K562 treated with DMSO at 1 percent for 4 hours (cell line): Measurements from ENCODE around the gene HOGA1. TPM values are rescaled to one million over a fixed set of nuclear protein-coding genes. Genes with fewer than 3 reads are reported as not detected.

ENCODE experiments used
- total RNA-seq: library from RNA; unstranded; fragments of 300-600 nt; gene quantifications from 2 replicates; pipeline ENCODE4 v1.2.3, GENCODE V29; 2022; ENCODE audit not compliant: insufficient read depth

The HOGA1 gene
- not detected in 2 replicates for total RNA-seq

GRCh38 chr10:97584060-97584797 is at the start of gene HOGA1:
Gene HOGA1 (plus strand): TSS chr10:97584389. CDS start chr10:97584704, 315 bp downstream.

GRCh38 chr10:97572214-97572989 is 11.8 kb upstream of the HOGA1 start, which contains the start of gene ANKRD2:
Gene ANKRD2 (plus strand): TSS chr10:97572779. CDS start chr10:97572789, 10 bp downstream.

GRCh38 chr10:97589479-97589878 is 5.3 kb downstream of the HOGA1 start, which contains the start of gene C10orf62:
Gene C10orf62 (plus strand): TSS chr10:97589721. CDS start chr10:97589898, 177 bp downstream.

GRCh38 chr10:97632949-97633884 is 49.0 kb downstream of the HOGA1 start, which contains the start of gene MORN4:
Gene MORN4 (minus strand): TSS chr10:97633500. CDS start chr10:97619653, 13,847 bp downstream.

GRCh38 chr10:97640174-97640867 is 56.1 kb downstream of the HOGA1 start, which contains the start of gene PI4K2A:
Gene PI4K2A (plus strand): TSS chr10:97640671. CDS start chr10:97640743, 72 bp downstream.

Other genes with a start within 250 kb of the HOGA1 start
- 22.9 and 24.5 TPM in 2 replicates for gene FRAT2, start 249.7 kb upstream of the HOGA1 start, total RNA-seq
- 10.5 and 11.0 TPM in 2 replicates for gene RRP12, start 183.0 kb upstream of the HOGA1 start, total RNA-seq
- gene PGAM1, start 158.2 kb upstream of the HOGA1 start, total RNA-seq, result 181 and 216 TPM in 2 replicates
- gene EXOSC1, start 138.4 kb upstream of the HOGA1 start, total RNA-seq, result 65.0 and 67.0 TPM in 2 replicates
- gene ZDHHC16, start 138.2 kb upstream of the HOGA1 start, total RNA-seq, result 23.0 and 23.7 TPM in 2 replicates
- 37.2 and 45.8 TPM in 2 replicates for gene MMS19, start 86.0 kb upstream of the HOGA1 start, total RNA-seq
- 5.7 and 7.7 TPM in 2 replicates for gene UBTD1, start 85.5 kb upstream of the HOGA1 start, total RNA-seq
- not detected in 2 replicates for gene ANKRD2, start 11.6 kb upstream of the HOGA1 start, total RNA-seq
- gene C10orf62, start 5.3 kb downstream of the HOGA1 start, total RNA-seq, result not detected in 2 replicates
- 11.3 and 24.5 TPM in 2 replicates for gene MORN4, start 49.1 kb downstream of the HOGA1 start, total RNA-seq
- 17.8 and 24.2 TPM in 2 replicates for gene PI4K2A, start 56.3 kb downstream of the HOGA1 start, total RNA-seq
- gene AVPI1, start 102.9 kb downstream of the HOGA1 start, total RNA-seq, result 11.0 and 14.2 TPM in 2 replicates
- 7.4 and 7.7 TPM in 2 replicates for gene MARVELD1, start 129.3 kb downstream of the HOGA1 start, total RNA-seq
- 17.1 and 19.3 TPM in 2 replicates for gene ZFYVE27, start 152.7 kb downstream of the HOGA1 start, total RNA-seq
- not detected in 2 replicates for gene SFRP5, start 187.6 kb downstream of the HOGA1 start, total RNA-seq